ENCODE results near the gene USP35. TPM values are rescaled to one million over a fixed set of nuclear protein-coding genes. Genes with fewer than 3 reads are reported as not detected.
A peak's percentile ranks its signal among the peaks of the same experiment; 100 is the strongest.
"Not testable (repeated sequence)": the region's sequence is repeated elsewhere in the genome, so short reads cannot be mapped to it uniquely, and the experiment has no call there.

The USP35 gene
- total RNA-seq, 1 donor from 2014 or later, result 11.8 TPM

GRCh38 chr11:78170874-78171549, 17.7 kb upstream of the USP35 start:
- Histone ChIP-seq H3K27me3 (no peaks in the 10 kb centered on the region), H3K9me3 (no peaks in the 10 kb centered on the region), H3K27ac (peak overlapping the region; percentile 87), H3K36me3 (peaks cover 0 to 10% of the 10 kb centered on the region in 2 donors), H3K4me1 (peaks cover 21% of the 10 kb centered on the region), H3K4me3 (no peak overlapping the region)
- intact Hi-C loops (cut with DNase I), result no loop called here
- no peak for DNase-seq (ENCODE audit: extremely low spot score in 2 of 2)
- no peak for TF ChIP-seq POLR2A (IDR thresholded peaks at IDR 0.05)
- no peak for TF ChIP-seq POLR2AphosphoS5 (IDR thresholded peaks at IDR 0.05; ENCODE audit: insufficient read depth in 1 of 2, low read depth in 1 of 2)
- no peak for TF ChIP-seq CTCF (IDR thresholded peaks at IDR 0.05)

- H3K27ac ChIP-seq, result peak overlapping the region; percentile 25
- no peak for TF ChIP-seq CTCF (IDR thresholded peaks at IDR 0.05)
- TF ChIP-seq POLR2A (IDR thresholded peaks at IDR 0.05), result no peak
- TF ChIP-seq POLR2AphosphoS5 (IDR thresholded peaks at IDR 0.05; ENCODE audit: insufficient read depth in 1 of 2, low read depth in 1 of 2), result no peak
- H3K27me3 ChIP-seq, result no peaks in the 10 kb centered on the region
- peaks cover 21% of the 10 kb centered on the region for H3K4me1 ChIP-seq
- intact Hi-C loops (cut with DNase I), result no loop called here
- no peaks in the 10 kb centered on the region for H3K9me3 ChIP-seq
- DNase-seq (ENCODE audit: extremely low spot score in 2 of 2), result no peak
- H3K36me3 ChIP-seq, result peaks cover 0 to 10% of the 10 kb centered on the region in 2 donors
- H3K4me3 ChIP-seq, result no peak overlapping the region
Measured at GRCh38 chr11:78171951-78172350, 16.8 kb upstream of the USP35 start.

- H3K4me3 ChIP-seq; intact Hi-C loops (cut with DNase I); H3K4me1 ChIP-seq; H3K27me3 ChIP-seq; H3K36me3 ChIP-seq; DNase-seq (ENCODE audit: extremely low spot score in 2 of 2); H3K27ac ChIP-seq; H3K9me3 ChIP-seq: not testable (repeated sequence)
Measured at GRCh38 chr11:78175862-78176261, 12.9 kb upstream of the USP35 start.

- Histone ChIP-seq H3K9me3 (no peaks in the 10 kb centered on the region), H3K4me1 (no peaks in the 10 kb centered on the region), H3K27ac (no peak overlapping the region), H3K36me3 (peaks cover 0 to 10% of the 10 kb centered on the region in 2 donors), H3K4me3 (no peak overlapping the region), H3K27me3 (no peaks in the 10 kb centered on the region)
- DNase-seq (ENCODE audit: extremely low spot score in 2 of 2), result no peak
- TF ChIP-seq CTCF (IDR thresholded peaks at IDR 0.05) (no peak), POLR2A (IDR thresholded peaks at IDR 0.05) (no peak), POLR2AphosphoS5 (IDR thresholded peaks at IDR 0.05; ENCODE audit: insufficient read depth in 1 of 2, low read depth in 1 of 2) (no peak)
- intact Hi-C loops (cut with DNase I), result no loop called here
Measured at GRCh38 chr11:78176605-78177141, 12.0 kb upstream of the USP35 start.

GRCh38 chr11:78177216-78177615, 11.5 kb upstream of the USP35 start:
- no peak for TF ChIP-seq CTCF (IDR thresholded peaks at IDR 0.05)
- no peak for TF ChIP-seq POLR2A (IDR thresholded peaks at IDR 0.05)
- no peak for TF ChIP-seq POLR2AphosphoS5 (IDR thresholded peaks at IDR 0.05; ENCODE audit: insufficient read depth in 1 of 2, low read depth in 1 of 2)

More at GRCh38 chr11:78177216-78177615, 11.5 kb upstream of the USP35 start:
- intact Hi-C loops (cut with DNase I), result no loop called here
- Histone ChIP-seq H3K9me3 (no peaks in the 10 kb centered on the region), H3K27ac (no peak overlapping the region), H3K27me3 (no peaks in the 10 kb centered on the region), H3K4me1 (no peaks in the 10 kb centered on the region), H3K4me3 (no peak overlapping the region), H3K36me3 (peaks cover 0 to 10% of the 10 kb centered on the region in 2 donors)
- DNase-seq (ENCODE audit: extremely low spot score in 2 of 2), result no peak
